Neuronal stem cell (in vitro differentiated cells): ENCODE measurements around the gene TGFB2.

Source experiments
- DNase-seq: peaks from one replicate; pipeline ENCODE4 v3.0.0-alpha.2; 2013; ENCODE audit warnings: low spot score
- H2AFZ ChIP-seq: one replicate; pipeline ENCODE4 v1.6.1; 2013; ENCODE audit warnings: mild to moderate bottlenecking, low read length, inconsistent platforms
- H2AK5ac ChIP-seq: 2 replicates; pipeline ENCODE4 v1.6.1; 2013; ENCODE audit warnings: low read depth, mild to moderate bottlenecking, inconsistent platforms, low read length, moderate library complexity, mixed read lengths
- H2BK120ac ChIP-seq: 2 replicates; pipeline ENCODE4 v1.6.1; 2013; ENCODE audit warnings: low read depth, mild to moderate bottlenecking, inconsistent platforms, low read length, moderate library complexity, mixed read lengths
- H2BK12ac ChIP-seq: one replicate; pipeline ENCODE4 v1.6.1; 2013; ENCODE audit warnings: low read length, inconsistent platforms
- H2BK15ac ChIP-seq: 2 replicates; pipeline ENCODE4 v1.6.1; 2013; ENCODE audit warnings: mild to moderate bottlenecking, low read length, inconsistent platforms, mixed read lengths
- H2BK5ac ChIP-seq: one replicate; pipeline ENCODE4 v1.6.1; 2013; ENCODE audit warnings: inconsistent platforms, mild to moderate bottlenecking, low read length, moderate library complexity
- H3K14ac ChIP-seq: one replicate; pipeline ENCODE4 v1.6.1; 2013; ENCODE audit warnings: low read length, inconsistent platforms
- H3K18ac ChIP-seq: 2 replicates; pipeline ENCODE4 v1.6.1; 2013; ENCODE audit warnings: low read length, inconsistent platforms
- H3K23ac ChIP-seq: 2 replicates; pipeline ENCODE4 v1.6.1; 2013; ENCODE audit warnings: low read depth, mild to moderate bottlenecking, mixed read lengths, low read length, inconsistent platforms; ENCODE audit not compliant: poor library complexity
- H3K27ac ChIP-seq: replicated peaks from 3 replicates; pipeline ENCODE4 v1.5.1; 2013; ENCODE audit warnings: low read length, inconsistent platforms
- H3K27me3 ChIP-seq, 3 experiments: 2 replicates each; pipeline ENCODE4 v1.6.1; 2013; ENCODE audit warnings: low read length in 3 of 3, mild to moderate bottlenecking in 2 of 3, inconsistent platforms in 1 of 3, low read depth in 1 of 3, mixed read lengths in 1 of 3, moderate library complexity in 1 of 3; ENCODE audit not compliant: control insufficient read depth in 3 of 3, insufficient read depth in 3 of 3
- H3K36me3 ChIP-seq, 2 donors: replicated peaks in 1 of 2; 2 replicates each; pipeline ENCODE4 v1.6.1; 2013; ENCODE audit warnings: low read length in 2 of 2; ENCODE audit not compliant: control insufficient read depth in 2 of 2, insufficient read depth in 2 of 2
- H3K4ac ChIP-seq: 2 replicates; pipeline ENCODE4 v1.6.1; 2013; ENCODE audit warnings: inconsistent platforms, mild to moderate bottlenecking, low read length, moderate library complexity
- H3K4me1 ChIP-seq, 2 donors: 1 replicate in 1 of 2; 2 replicates in 1 of 2; pipeline ENCODE4 v1.6.1; 2013; ENCODE audit warnings: low read length in 2 of 2, low read depth in 1 of 2; ENCODE audit not compliant: control insufficient read depth in 2 of 2, insufficient read depth in 1 of 2
- H3K4me2 ChIP-seq: one replicate; pipeline ENCODE4 v1.6.1; 2013; ENCODE audit warnings: mild to moderate bottlenecking, low read length, inconsistent platforms; ENCODE audit not compliant: insufficient read depth, poor library complexity, severe bottlenecking
- H3K4me3 ChIP-seq, 2 donors: 2 replicates each; pipeline ENCODE4 v1.5.1; 2013; ENCODE audit warnings: low read length in 2 of 2, mild to moderate bottlenecking in 2 of 2, inconsistent platforms in 1 of 2, moderate library complexity in 1 of 2
- H3K79me1 ChIP-seq: one replicate; pipeline ENCODE4 v1.6.1; 2013; ENCODE audit warnings: low read depth, mild to moderate bottlenecking, inconsistent platforms, low read length, moderate library complexity
- H3K9ac ChIP-seq: one replicate; pipeline ENCODE4 v1.6.1; 2013; ENCODE audit warnings: mild to moderate bottlenecking, low read depth, low read length, inconsistent platforms; ENCODE audit not compliant: poor library complexity
- H3K9me3 ChIP-seq, 2 donors: replicated peaks in 1 of 2; 2 replicates each; pipeline versions ENCODE3 to v1.6.1; 2013; ENCODE audit warnings: low read length in 2 of 2, mild to moderate bottlenecking in 2 of 2, inconsistent platforms in 1 of 2, low read depth in 1 of 2, mixed read lengths in 1 of 2, moderate library complexity in 1 of 2; ENCODE audit not compliant: control insufficient read depth in 2 of 2, insufficient read depth in 1 of 2
- H4K8ac ChIP-seq: one replicate; pipeline ENCODE4 v1.6.1; 2013; ENCODE audit warnings: low read depth, mild to moderate bottlenecking, inconsistent platforms, low read length, moderate library complexity
- H4K91ac ChIP-seq: one replicate; pipeline ENCODE4 v1.6.1; 2013; ENCODE audit warnings: low read length, low read depth, mild to moderate bottlenecking, inconsistent platforms; ENCODE audit not compliant: poor library complexity
- WGBS, 2 donors: extraction: QIAGEN DNeasy Blood & Tissue Kit; methylation state at CpG; one replicate each; pipeline ENCODE4 v1.1.7; 2013; ENCODE audit warnings: missing lambda C conversion rate in 2 of 2, mixed read lengths in 1 of 2; ENCODE audit not compliant: insufficient read length in 2 of 2, insufficient replicate concordance in 1 of 2; ENCODE audit errors: extremely low coverage in 2 of 2; 5-methylcytosine and 5-hydroxymethylcytosine counted together

Gene TGFB2

DNA sequence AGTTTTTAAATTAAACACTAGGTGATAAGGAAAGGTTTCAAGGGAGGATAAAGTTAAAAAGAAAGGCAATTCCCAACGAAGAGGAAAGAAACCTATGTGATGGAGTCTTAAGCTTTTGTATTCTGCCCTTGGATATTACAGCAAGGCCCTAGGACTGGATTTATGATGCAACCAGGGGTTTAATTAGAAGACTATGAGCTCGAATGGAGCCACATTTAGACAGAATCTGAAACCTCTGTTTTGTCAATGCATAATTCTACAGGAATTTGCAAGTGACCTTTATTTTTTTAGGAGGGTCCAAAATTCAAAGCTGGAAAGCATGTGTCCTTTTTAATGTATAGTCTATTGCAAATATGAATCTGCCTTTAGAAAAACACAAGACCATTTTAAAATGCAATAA is 37.9 kb downstream of the TGFB2 start:
- no peak overlapping the region for H3K9ac ChIP-seq
- H4K91ac ChIP-seq: no peak overlapping the region
- no peaks in the 10 kb centered on the region for H3K27me3 ChIP-seq
- no peak overlapping the region for H2AK5ac ChIP-seq
- H3K9me3 ChIP-seq: no peaks in the 10 kb centered on the region
- H3K4ac ChIP-seq: no peak overlapping the region
- H3K36me3 ChIP-seq: no peaks in the 10 kb centered on the region
- no peaks in the 10 kb centered on the region for H3K79me1 ChIP-seq
- H2BK15ac ChIP-seq: no peak overlapping the region
- H3K18ac ChIP-seq: no peak overlapping the region
- H2BK120ac ChIP-seq: no peak overlapping the region
- H3K4me3 ChIP-seq: no peak overlapping the region
- H4K8ac ChIP-seq: no peak overlapping the region
- no peak overlapping the region for H3K23ac ChIP-seq
- no CpG with 5 or more reads among the region's 2 CpGs for WGBS, 2 donors
- H3K27ac ChIP-seq: no peak overlapping the region
- H2BK12ac ChIP-seq: no peak overlapping the region
- H3K14ac ChIP-seq: no peak overlapping the region
- H3K4me2 ChIP-seq: no peak overlapping the region
- H2BK5ac ChIP-seq: no peak overlapping the region
- H2AFZ ChIP-seq: no peak overlapping the region
- no peak for DNase-seq
- peaks cover 2 to 3% of the 10 kb centered on the region in 2 donors for H3K4me1 ChIP-seq

DNA sequence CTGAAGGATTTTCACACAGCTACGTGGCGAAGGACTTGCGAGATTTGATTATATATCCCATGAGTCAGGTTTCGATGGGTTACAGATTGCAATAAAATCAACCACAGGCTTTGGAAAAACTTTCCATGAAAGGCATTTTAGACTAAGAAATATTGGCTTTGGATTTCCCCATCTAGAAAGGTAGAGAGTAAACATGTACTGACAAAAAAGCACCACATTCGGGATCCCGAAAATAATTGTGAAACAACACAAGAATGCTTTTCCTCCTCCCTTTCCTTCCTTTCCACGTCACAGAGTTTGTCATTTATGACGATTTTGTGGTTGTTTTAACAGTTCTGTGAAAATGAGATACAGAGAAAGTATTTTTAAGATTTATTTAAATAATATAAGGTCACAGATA is 38.5 kb downstream of the TGFB2 start:
- Histone ChIP-seq H3K18ac (no peak overlapping the region), H2AFZ (no peak overlapping the region), H3K27ac (no peak overlapping the region), H3K4ac (no peak overlapping the region), H2BK5ac (no peak overlapping the region), H4K91ac (no peak overlapping the region), H3K79me1 (no peaks in the 10 kb centered on the region), H3K4me2 (no peak overlapping the region), H2BK12ac (no peak overlapping the region), H4K8ac (no peak overlapping the region), H3K4me1 (peaks cover 2 to 3% of the 10 kb centered on the region in 2 donors), H2AK5ac (no peak overlapping the region), H3K9me3 (no peaks in the 10 kb centered on the region), H3K23ac (no peak overlapping the region), H3K27me3 (no peaks in the 10 kb centered on the region), H3K9ac (no peak overlapping the region), H3K4me3 (no peak overlapping the region), H3K14ac (no peak overlapping the region), H2BK120ac (no peak overlapping the region), H3K36me3 (no peaks in the 10 kb centered on the region), H2BK15ac (no peak overlapping the region)
- DNase-seq: no peak
- WGBS, 2 donors: no CpG with 5 or more reads among the region's 8 CpGs

DNA sequence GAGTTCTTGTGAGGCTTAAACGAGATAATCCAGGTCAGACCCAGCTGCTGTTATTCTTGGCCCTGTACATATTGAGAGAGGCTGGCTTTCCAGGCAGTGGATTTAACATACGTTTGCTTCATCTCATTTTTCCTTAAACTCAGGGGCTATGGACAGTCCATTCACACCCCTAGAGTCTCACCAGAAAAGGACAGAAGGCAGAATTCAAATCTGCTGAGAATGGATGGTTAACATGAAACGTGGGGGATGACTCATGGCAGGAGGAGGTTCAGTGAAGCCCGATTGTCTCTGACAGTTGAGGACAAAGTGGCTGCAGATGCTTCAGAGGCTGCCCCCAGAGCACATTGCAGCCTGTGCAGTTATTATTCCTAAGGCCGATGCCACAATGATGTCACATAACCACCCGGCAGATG is 39.5 kb downstream of the TGFB2 start:
- Histone ChIP-seq H3K4me1 (peaks cover 2 to 3% of the 10 kb centered on the region in 2 donors), H2BK15ac (no peak overlapping the region), H3K4me3 (no peak overlapping the region), H3K27ac (no peak overlapping the region), H3K18ac (no peak overlapping the region), H3K27me3 (no peaks in the 10 kb centered on the region), H4K91ac (no peak overlapping the region), H3K9me3 (no peaks in the 10 kb centered on the region), H4K8ac (no peak overlapping the region), H3K9ac (no peak overlapping the region), H3K23ac (no peak overlapping the region), H3K4ac (no peak overlapping the region), H3K4me2 (no peak overlapping the region), H2AK5ac (no peak overlapping the region), H3K36me3 (no peaks in the 10 kb centered on the region), H2BK5ac (no peak overlapping the region), H2BK120ac (no peak overlapping the region), H2AFZ (no peak overlapping the region), H3K79me1 (no peaks in the 10 kb centered on the region), H2BK12ac (no peak overlapping the region), H3K14ac (no peak overlapping the region)
- DNase-seq: no peak
- no CpG with 5 or more reads among the region's 6 CpGs for WGBS, 2 donors

DNA sequence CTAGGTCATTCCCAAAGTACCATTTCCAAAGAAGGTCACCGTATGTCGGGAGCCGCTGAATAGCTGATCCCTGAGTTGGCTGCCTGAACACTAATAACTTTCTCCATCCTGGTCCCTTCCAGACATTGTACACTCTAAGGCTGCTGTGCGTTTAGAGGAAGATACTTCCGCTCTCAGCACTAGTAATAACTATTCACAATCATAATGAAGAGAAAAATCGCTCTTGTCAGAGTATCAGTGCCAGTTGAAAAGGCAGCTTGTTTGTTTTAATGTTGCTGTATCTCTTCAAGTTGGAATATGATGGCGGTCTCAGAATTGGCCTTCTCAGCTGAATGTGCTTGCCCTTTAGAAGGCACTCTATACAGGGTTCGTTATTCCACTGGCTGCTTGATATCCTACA is 43.5 kb downstream of the TGFB2 start:
- no peak overlapping the region for H3K23ac ChIP-seq
- H2BK12ac ChIP-seq: no peak overlapping the region
- H3K27me3 ChIP-seq: no peaks in the 10 kb centered on the region
- no peak overlapping the region for H3K4ac ChIP-seq
- no peak for DNase-seq
- no peaks in the 10 kb centered on the region for H3K9me3 ChIP-seq
- H2AFZ ChIP-seq: no peak overlapping the region
- no peaks in the 10 kb centered on the region for H3K79me1 ChIP-seq
- H3K4me2 ChIP-seq: no peak overlapping the region
- no peak overlapping the region for H3K14ac ChIP-seq
- no peak overlapping the region for H2BK5ac ChIP-seq
- H2AK5ac ChIP-seq: no peak overlapping the region
- H4K8ac ChIP-seq: no peak overlapping the region
- H3K36me3 ChIP-seq: no peaks in the 10 kb centered on the region
- H2BK120ac ChIP-seq: no peak overlapping the region
- H3K4me1 ChIP-seq: no peaks in the 10 kb centered on the region
- H2BK15ac ChIP-seq: no peak overlapping the region
- no CpG with 5 or more reads among the region's 8 CpGs for WGBS, 2 donors
- no peak overlapping the region for H3K4me3 ChIP-seq
- H3K27ac ChIP-seq: no peak overlapping the region
- no peak overlapping the region for H3K9ac ChIP-seq
- no peak overlapping the region for H3K18ac ChIP-seq
- H4K91ac ChIP-seq: no peak overlapping the region
